ENCODE data around the gene NPY5R. TPM values are rescaled to one million over a fixed set of nuclear protein-coding genes. Genes with fewer than 3 reads are reported as not detected.

NPY5R gene
- 1 to 10 TPM in 1 of 8 experiments, under 1 TPM in 6, not detected in 1; 0.10 to 1.4 (median 0.46) TPM for total RNA-seq

DNA sequence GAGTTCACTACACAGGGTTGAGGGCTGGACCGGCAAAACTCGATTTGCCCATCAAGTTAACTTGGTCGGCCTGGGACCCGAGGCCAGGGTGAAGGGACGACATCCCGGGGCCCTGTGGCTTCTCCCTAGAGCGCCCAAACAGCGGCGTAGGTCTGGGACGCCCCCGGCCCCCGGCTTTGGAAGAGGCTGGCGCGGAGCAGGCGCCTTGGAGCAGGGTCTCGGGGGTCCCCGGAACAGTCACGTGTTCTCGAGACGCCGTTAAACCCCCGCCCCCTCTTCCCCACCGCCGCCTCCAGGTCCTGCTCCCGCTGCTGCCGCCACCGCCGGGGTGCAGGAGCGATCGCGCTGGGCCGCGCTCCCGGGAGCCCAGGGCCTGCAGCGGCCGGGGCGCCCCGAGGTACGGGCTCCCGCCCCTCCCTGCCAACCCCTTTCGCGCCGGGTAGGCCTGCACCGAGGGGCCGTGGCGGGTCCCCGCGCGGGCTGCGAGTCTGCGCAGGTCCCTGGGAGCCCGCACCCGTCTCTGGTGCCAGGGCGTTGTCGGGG is at the start of gene NPY5R:
TSS of gene NPY5R (plus strand) at position 289 of the 543 bp plus-strand sequence. CDS start 6,382 bp downstream, outside the sequence.
- in situ Hi-C loops (cut with MboI; ENCODE audit: low pct_unique_long_range_greater_than_20kb in 2 of 9, low sequenced_read_pairs in 9 of 9, unreplicated experiment in 9 of 9) = loop anchor here in 4 of 9 experiments (25.0 kb wide), 3 partner anchors 231 to 856 kb away; no protein-coding TSS in a partner anchor
- 0 to 7% methylated on average over 3 of the region's 55 CpGs; no CpG with 5 or more reads in 8 of the 10 experiments for WGBS, 10 experiments
- no peaks in the 10 kb centered on the region for H3K4me1 ChIP-seq (replicated peaks in 1 of 2)
- ATAC-seq (replicated peaks in 6 of 8) = peak in 6 of 8 experiments; percentile 68 to 88 (median 78)
- H3K4me3 ChIP-seq = peak within 1 kb of the TSS; percentile 33 to 53 (median 45)
- H3K27ac ChIP-seq = no peak within 1 kb of the TSS

- in situ Hi-C loops (cut with MboI; ENCODE audit: low pct_unique_long_range_greater_than_20kb in 2 of 9, low sequenced_read_pairs in 9 of 9, unreplicated experiment in 9 of 9) = no loop called here
- H3K27ac ChIP-seq = no peak overlapping the region
Observed at GRCh38 chr4:163295138-163295537, 48.6 kb upstream of the NPY5R start.

DNA sequence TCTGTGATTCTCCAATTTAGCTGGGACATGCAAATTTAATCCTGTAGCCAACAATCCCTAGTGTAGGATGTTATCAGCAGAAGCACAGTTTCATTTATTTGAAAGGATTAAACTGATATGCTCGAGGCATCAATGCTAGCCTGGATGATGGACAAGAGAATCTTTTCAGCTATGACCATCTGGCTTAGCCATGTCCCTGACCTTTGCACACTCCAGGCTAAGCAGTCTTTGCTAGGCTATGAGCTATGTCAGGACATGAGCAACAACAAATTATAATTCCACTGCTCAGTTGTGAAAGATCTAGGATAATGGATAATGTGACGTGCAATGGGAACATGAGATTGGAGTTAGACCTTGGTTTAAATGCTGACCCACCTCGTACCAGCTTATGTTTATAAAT is 43.2 kb upstream of the NPY5R start:
- H3K4me1 ChIP-seq (replicated peaks in 1 of 2) = no peaks in the 10 kb centered on the region
- ATAC-seq (replicated peaks in 6 of 8) = no peak
- 15 to 100% (median 61%) methylated on average over 1 to 3 of the region's 3 CpGs; no CpG with 5 or more reads in 1 of the 10 experiments for WGBS, 10 experiments
- no peak overlapping the region for H3K27ac ChIP-seq
- in situ Hi-C loops (cut with MboI; ENCODE audit: low pct_unique_long_range_greater_than_20kb in 2 of 9, low sequenced_read_pairs in 9 of 9, unreplicated experiment in 9 of 9) = no loop called here
- no peak overlapping the region for H3K4me3 ChIP-seq

More at GRCh38 chr4:163295138-163295537, 48.6 kb upstream of the NPY5R start:
- no peaks in the 10 kb centered on the region for H3K4me1 ChIP-seq (replicated peaks in 1 of 2)
- no peak overlapping the region for H3K4me3 ChIP-seq
- 0 to 96% (median 63%) methylated on average over 1 to 3 of the region's 3 CpGs; no CpG with 5 or more reads in 2 of the 10 experiments for WGBS, 10 experiments
- ATAC-seq (replicated peaks in 6 of 8) = no peak

DNA sequence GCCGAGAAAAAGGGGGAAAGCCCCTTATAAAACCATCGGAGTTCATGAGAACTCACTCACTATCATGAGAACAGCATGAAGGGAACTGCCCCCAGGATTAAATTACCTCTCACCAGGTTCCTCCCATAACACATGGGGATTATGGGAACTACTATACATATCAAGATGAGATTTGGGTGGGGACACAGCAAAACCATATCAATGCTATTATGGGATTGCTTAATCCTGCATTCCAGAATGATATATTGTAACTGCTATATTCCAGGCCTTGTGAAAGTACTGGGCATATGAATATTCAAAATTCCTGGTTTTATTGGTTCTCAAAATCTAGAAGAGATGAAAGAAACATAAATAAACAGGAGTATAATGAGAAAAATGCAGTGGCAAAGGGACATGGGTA is 40.6 kb upstream of the NPY5R start:
- Histone ChIP-seq H3K4me3 (no peak overlapping the region), H3K27ac (no peak overlapping the region), H3K4me1 (replicated peaks in 1 of 2) (no peaks in the 10 kb centered on the region)
- in situ Hi-C loops (cut with MboI; ENCODE audit: low pct_unique_long_range_greater_than_20kb in 2 of 9, low sequenced_read_pairs in 9 of 9, unreplicated experiment in 9 of 9) = no loop called here
- WGBS, 10 experiments = 0 to 100% (median 44%) methylated on average over 1 to 2 of the region's 2 CpGs; no CpG with 5 or more reads in 3 of the 10 experiments
- ATAC-seq (replicated peaks in 6 of 8) = peak in 3 of 8 experiments; percentile 87 to 97 (median 93)

DNA sequence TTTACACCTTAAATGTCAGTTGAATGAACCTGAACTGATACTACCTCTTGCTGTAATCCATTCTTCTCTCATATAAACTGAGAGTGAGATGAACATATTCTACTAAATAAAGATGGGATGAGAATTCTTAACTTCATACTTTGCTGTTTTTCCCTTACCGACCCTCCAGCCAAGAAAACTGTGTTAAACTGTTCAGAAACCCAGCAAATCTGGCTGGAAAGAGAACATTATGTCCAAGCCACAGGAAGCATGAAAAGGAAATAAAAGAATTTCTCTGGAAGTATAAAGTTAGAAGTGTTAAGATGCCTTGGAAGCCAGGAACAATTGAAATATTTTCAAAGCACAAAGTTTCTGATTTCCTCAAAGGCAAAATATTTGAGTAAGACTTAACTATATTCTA is 34.2 kb upstream of the NPY5R start:
- H3K4me1 ChIP-seq (replicated peaks in 1 of 2) = no peaks in the 10 kb centered on the region
- in situ Hi-C loops (cut with MboI; ENCODE audit: low pct_unique_long_range_greater_than_20kb in 2 of 9, low sequenced_read_pairs in 9 of 9, unreplicated experiment in 9 of 9) = no loop called here
- H3K4me3 ChIP-seq = no peak overlapping the region
- WGBS, 10 experiments = 0 to 100% (median 86%) methylated on average over 1 of the region's 1 CpG; no CpG with 5 or more reads in 2 of the 10 experiments
- ATAC-seq (replicated peaks in 6 of 8) = no peak
- no peak overlapping the region for H3K27ac ChIP-seq

- WGBS, 10 experiments = 0 to 43% (median 0%) methylated on average over 1 of the region's 1 CpG; no CpG with 5 or more reads in 6 of the 10 experiments
- in situ Hi-C loops (cut with MboI; ENCODE audit: low pct_unique_long_range_greater_than_20kb in 2 of 9, low sequenced_read_pairs in 9 of 9, unreplicated experiment in 9 of 9) = no loop called here
- no peak for ATAC-seq (replicated peaks in 6 of 8)
- Histone ChIP-seq H3K27ac (no peak overlapping the region), H3K4me3 (no peak overlapping the region), H3K4me1 (replicated peaks in 1 of 2) (no peaks in the 10 kb centered on the region)
Observed at GRCh38 chr4:163317110-163317509, 26.6 kb upstream of the NPY5R start.

GRCh38 chr4:163330916-163331628 is 12.6 kb upstream of the NPY5R start:
- in situ Hi-C loops (cut with MboI; ENCODE audit: low pct_unique_long_range_greater_than_20kb in 2 of 9, low sequenced_read_pairs in 9 of 9, unreplicated experiment in 9 of 9) = loop anchor here in 4 of 9 experiments (25.0 kb wide), 3 partner anchors 219 to 844 kb away; no protein-coding TSS in a partner anchor
- Histone ChIP-seq H3K27ac (no peak overlapping the region), H3K4me1 (replicated peaks in 1 of 2) (peaks cover 3 to 7% of the 10 kb centered on the region in 2 donors), H3K4me3 (peak overlapping the region; percentile 50 to 75 (median 69))
- ATAC-seq (replicated peaks in 6 of 8) = no peak
- WGBS, 10 experiments = 12 to 80% (median 30%) methylated on average over 1 to 14 of the region's 16 CpGs; no CpG with 5 or more reads in 1 of the 10 experiments

DNA sequence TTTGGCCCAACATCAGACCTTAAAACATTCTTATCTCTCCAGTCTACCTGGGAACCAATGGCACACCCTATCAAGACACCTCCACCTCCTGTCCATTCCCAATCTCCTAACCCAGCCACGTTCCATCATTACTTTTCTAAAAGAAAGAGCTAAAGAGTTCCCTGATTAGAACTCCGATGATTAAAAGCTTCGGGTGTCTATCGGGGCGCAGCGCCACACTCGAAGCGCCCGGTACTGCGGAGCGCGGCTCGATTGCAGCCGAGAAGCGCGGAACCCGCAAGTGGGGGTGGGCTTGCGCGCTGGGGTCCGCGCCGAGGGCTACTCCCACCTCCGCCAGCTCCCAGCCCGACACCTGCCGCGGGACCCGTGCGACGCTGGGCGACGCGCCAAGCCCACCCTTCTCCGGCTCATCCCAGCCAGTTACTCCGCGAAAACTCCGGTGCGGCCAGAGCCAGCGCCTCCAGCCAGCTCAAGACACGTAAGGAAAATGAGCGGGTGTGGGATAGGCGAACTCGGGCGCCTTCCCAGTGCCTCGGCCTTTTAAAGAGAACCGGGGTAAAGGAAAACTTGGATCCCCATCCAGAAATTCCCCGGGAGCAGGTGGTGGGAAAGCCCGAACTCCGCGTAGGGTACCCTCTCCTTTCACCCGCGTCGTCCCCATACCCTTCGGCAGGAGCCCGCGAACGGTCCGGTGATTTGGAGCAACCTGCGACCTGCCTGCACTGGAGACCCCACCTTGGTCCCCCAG is 11.9 kb upstream of the NPY5R start:
- in situ Hi-C loops (cut with MboI; ENCODE audit: low pct_unique_long_range_greater_than_20kb in 2 of 9, low sequenced_read_pairs in 9 of 9, unreplicated experiment in 9 of 9) = loop anchor here in 4 of 9 experiments (25.0 kb wide), 3 partner anchors 220 to 845 kb away; no protein-coding TSS in a partner anchor
- peaks cover 3 to 7% of the 10 kb centered on the region in 2 donors for H3K4me1 ChIP-seq (replicated peaks in 1 of 2)
- peak overlapping the region; percentile 50 to 75 (median 69) for H3K4me3 ChIP-seq
- H3K27ac ChIP-seq = no peak overlapping the region
- ATAC-seq (replicated peaks in 6 of 8) = peak; percentile 15 to 77 (median 70)
- WGBS, 10 experiments = 0 to 10% (median 0%) methylated on average over 1 to 13 of the region's 58 CpGs; no CpG with 5 or more reads in 1 of the 10 experiments

DNA sequence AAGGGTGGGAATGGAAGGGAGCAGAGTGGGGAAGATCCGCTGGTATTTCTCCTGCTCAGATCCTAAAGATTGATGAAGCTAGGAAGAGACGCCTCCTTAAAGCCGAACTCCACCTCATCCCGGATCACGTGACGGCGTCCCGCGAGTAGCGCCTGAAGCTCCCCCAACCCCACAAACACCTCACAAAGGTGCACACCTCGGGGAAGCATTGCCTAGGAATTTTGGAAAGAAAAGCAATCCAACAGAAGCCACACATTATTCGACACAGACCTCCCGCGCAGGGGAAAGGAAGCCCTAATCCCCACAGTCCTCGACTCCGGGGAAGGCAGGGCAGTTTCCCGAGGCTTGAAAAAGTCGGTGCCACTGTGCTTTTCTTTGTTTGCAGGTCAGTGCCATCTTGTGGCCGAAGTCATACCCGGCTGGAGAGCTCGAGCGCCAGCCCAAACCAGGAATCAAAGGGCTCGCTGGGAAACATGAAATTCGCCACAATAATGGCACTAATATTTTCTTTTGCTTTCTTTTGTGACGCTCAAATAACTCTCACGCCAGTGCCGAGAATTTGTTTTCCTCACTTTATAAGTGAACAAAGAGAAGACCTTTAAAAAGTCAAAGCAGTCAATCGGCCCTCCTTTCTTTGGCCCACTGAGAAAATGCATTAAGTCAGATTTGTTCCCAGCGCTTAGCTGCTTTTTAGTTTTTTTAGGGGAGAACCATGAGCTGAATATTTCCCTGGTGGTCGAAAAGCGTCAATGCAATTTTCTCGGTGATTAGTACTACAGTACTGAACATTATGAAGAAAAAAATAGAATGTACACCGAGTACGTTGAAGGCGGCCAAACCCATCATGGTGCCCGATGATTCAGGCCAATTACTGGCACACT is 10.9 kb upstream of the NPY5R start, which contains the start of gene NPY1R:
TSS of gene NPY1R (minus strand) at position 71 of the 881 bp plus-strand sequence. CDS start 6,042 bp downstream, outside the sequence.
- peak; percentile 83 to 96 (median 88) for ATAC-seq (replicated peaks in 6 of 8)
- in situ Hi-C loops (cut with MboI; ENCODE audit: low pct_unique_long_range_greater_than_20kb in 2 of 9, low sequenced_read_pairs in 9 of 9, unreplicated experiment in 9 of 9) = loop anchor here in 4 of 9 experiments (25.0 kb wide), 3 partner anchors 220 to 845 kb away; no protein-coding TSS in a partner anchor
- WGBS, 10 experiments = 0 to 48% (median 13%) methylated on average over 5 to 33 of the region's 36 CpGs
- no peak within 1 kb of the TSS for H3K27ac ChIP-seq
- H3K4me3 ChIP-seq = peak within 1 kb of the TSS; percentile 50 to 75 (median 69)
- peaks cover 3 to 7% of the 10 kb centered on the region in 2 donors for H3K4me1 ChIP-seq (replicated peaks in 1 of 2)

DNA sequence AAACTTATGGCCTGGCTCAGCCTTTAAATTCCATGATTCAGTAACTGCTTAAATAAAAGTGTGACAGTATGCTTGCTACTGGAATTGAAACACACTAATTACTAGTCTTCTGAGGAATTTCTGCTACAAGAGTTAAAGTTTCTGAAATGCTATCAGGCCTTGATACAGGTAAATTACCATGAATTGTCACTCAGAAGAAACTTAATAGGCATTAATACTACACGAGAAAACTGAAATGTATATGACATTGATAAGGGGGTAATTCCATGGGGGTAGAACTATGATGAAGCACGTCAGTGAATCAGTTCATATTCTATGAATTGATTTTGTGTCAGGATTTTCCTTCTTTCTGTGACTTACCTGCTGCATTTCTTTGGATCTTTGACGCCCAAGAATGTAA is 8.3 kb upstream of the NPY5R start:
- no peak overlapping the region for H3K4me3 ChIP-seq
- ATAC-seq (replicated peaks in 6 of 8) = no peak
- in situ Hi-C loops (cut with MboI; ENCODE audit: low pct_unique_long_range_greater_than_20kb in 2 of 9, low sequenced_read_pairs in 9 of 9, unreplicated experiment in 9 of 9) = loop anchor here in 4 of 9 experiments (25.0 kb wide), 3 partner anchors 223 to 848 kb away; no protein-coding TSS in a partner anchor
- peaks cover 3 to 7% of the 10 kb centered on the region in 2 donors for H3K4me1 ChIP-seq (replicated peaks in 1 of 2)
- no peak overlapping the region for H3K27ac ChIP-seq
- 0 to 100% (median 82%) methylated on average over 1 to 3 of the region's 3 CpGs for WGBS, 10 experiments

DNA sequence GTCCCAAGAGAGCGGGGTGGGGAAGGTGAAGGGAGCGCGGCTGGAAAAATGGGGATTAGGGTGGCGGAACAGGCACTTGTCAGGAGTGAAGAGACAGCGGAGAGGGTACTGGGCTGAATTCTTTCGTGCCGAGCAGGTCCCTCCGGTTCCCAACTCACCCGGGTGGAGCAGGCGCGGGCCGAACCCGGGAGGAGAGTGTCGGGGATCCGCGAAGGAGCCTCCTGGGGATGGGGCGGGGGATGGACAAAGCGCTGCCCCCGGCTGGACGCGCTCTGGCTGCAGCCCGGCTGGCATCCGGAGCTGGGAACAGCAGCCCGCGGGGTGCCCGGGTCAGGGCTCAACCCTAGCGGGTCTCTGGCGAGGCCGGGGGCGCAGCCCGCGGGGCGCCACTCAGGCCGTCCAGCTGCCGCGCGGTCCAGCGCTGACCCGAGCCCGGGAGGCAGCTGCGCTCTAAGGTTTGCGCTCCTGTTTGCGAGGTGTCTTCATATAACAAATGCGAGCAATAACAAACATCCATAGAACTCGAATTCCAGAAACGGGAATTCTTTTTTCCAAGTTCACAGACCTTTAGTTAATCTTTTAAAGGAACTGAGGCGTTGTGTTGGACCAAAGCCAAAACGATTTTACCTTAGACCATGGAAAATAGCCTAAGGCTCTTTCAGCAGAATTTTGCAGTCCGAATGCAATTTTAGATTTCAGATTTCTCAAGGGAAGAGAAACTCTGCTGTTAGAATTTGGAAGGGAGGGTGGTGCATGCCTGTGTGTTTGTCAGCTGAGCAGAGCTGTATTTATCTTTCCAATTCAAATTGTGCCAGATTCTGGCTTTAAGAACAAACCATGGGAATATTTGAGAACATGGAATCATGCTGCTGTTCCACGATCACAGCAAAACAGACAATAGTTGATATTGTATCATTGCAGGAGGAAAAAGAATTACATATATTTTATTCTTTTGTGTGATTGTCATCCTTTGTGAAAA is 744 bp downstream of the NPY5R start:
- in situ Hi-C loops (cut with MboI; ENCODE audit: low pct_unique_long_range_greater_than_20kb in 2 of 9, low sequenced_read_pairs in 9 of 9, unreplicated experiment in 9 of 9) = loop anchor here in 4 of 9 experiments (25.0 kb wide), 3 partner anchors 232 to 857 kb away; no protein-coding TSS in a partner anchor
- Histone ChIP-seq H3K4me3 (peak overlapping the region; percentile 33 to 53 (median 45)), H3K4me1 (replicated peaks in 1 of 2) (no peaks in the 10 kb centered on the region), H3K27ac (no peak overlapping the region)
- WGBS, 10 experiments = 0 to 20% (median 7%) methylated on average over 1 to 15 of the region's 50 CpGs
- peak; percentile 28 to 85 (median 80) for ATAC-seq (replicated peaks in 6 of 8)
